Gastroesophageal sphincter (tissue), 4 donors: ENCODE data around the gene SPACDR. TPM values are rescaled to one million over a fixed set of nuclear protein-coding genes. Genes with fewer than 3 reads are reported as not detected.

Source experiments
- ATAC-seq: fragments of 150-250 bp; one replicate; pipeline ENCODE4 v1.9.1; 2016; ENCODE audit warnings: mild to moderate bottlenecking, moderate library complexity
- H3K27ac ChIP-seq, 4 donors: fragments of 200-600 bp; sonication (generic) in 3 of 4; 1 replicate in 3 of 4; 2 replicates in 1 of 4; pipeline ENCODE4 v1.5.1; 2016 to 2019
- H3K27me3 ChIP-seq: fragments of 200-600 bp; sonication (generic); one replicate; pipeline ENCODE4 v1.5.1; 2019
- H3K36me3 ChIP-seq, 2 donors: fragments of 200-600 bp; sonication (generic); one replicate each; pipeline ENCODE4 v1.5.1; 2019; ENCODE audit warnings: control low read depth in 1 of 2
- H3K4me1 ChIP-seq, 3 donors: fragments of 200-600 bp; sonication (generic); 1 replicate in 2 of 3; 2 replicates in 1 of 3; pipeline ENCODE4 v1.5.1; 2016 to 2019; ENCODE audit warnings: control low read depth in 2 of 3
- H3K4me3 ChIP-seq, 2 donors: fragments of 200-600 bp; sonication (generic); one replicate each; pipeline ENCODE4 v1.5.1; 2019; ENCODE audit warnings: mild to moderate bottlenecking in 1 of 2, moderate library complexity in 1 of 2
- H3K9me3 ChIP-seq, 3 donors: fragments of 200-600 bp; sonication (generic); one replicate each; pipeline ENCODE4 v1.5.1; 2017 to 2019; ENCODE audit warnings: control low read depth in 2 of 3
- EP300 ChIP-seq: sonication (generic); formaldehyde crosslinking; IDR thresholded peaks from one replicate; pipeline ENCODE4 v1.6.1; 2017; ENCODE audit warnings: antibody characterized with exemption, mild to moderate bottlenecking
- POLR2A ChIP-seq, 2 donors: fragments of 450-650 bp; IDR thresholded peaks; one replicate each; pipeline ENCODE4 v1.6.1; 2017; ENCODE audit warnings: antibody characterized with exemption in 2 of 2, mild to moderate bottlenecking in 2 of 2, moderate library complexity in 1 of 2
- POLR2AphosphoS5 ChIP-seq: sonication (generic); formaldehyde crosslinking; IDR thresholded peaks from one replicate; pipeline ENCODE4 v1.6.1; 2017; ENCODE audit warnings: antibody characterized with exemption
- WGBS, 2 donors: methylation state at CpG; one replicate each; pipeline ENCODE4 v1.1.5; 2018; ENCODE audit warnings: low coverage in 1 of 2; 5-methylcytosine and 5-hydroxymethylcytosine counted together
- total RNA-seq, 4 donors: library from RNA; depleted of rRNA; stranded (reverse); fragments of >200 nt; gene quantifications; one replicate each; pipeline ENCODE4 v1.1.0, GENCODE V29; 2016
- TF ChIP-seq, protein P1 (sequence below), 4 experiments: fragments of 200-600 bp in 2 of 4; fragments of 450-650 bp in 2 of 4; sonication (generic) in 1 of 4; IDR thresholded peaks; one replicate each; pipeline ENCODE4 v1.5.1; 2017 to 2019; ENCODE audit warnings: antibody characterized with exemption in 4 of 4, mild to moderate bottlenecking in 2 of 4, moderate library complexity in 2 of 4

Gene SPACDR
- total RNA-seq, 4 donors from 2014 or later: 0.67 TPM; not detected in 3

DNA sequence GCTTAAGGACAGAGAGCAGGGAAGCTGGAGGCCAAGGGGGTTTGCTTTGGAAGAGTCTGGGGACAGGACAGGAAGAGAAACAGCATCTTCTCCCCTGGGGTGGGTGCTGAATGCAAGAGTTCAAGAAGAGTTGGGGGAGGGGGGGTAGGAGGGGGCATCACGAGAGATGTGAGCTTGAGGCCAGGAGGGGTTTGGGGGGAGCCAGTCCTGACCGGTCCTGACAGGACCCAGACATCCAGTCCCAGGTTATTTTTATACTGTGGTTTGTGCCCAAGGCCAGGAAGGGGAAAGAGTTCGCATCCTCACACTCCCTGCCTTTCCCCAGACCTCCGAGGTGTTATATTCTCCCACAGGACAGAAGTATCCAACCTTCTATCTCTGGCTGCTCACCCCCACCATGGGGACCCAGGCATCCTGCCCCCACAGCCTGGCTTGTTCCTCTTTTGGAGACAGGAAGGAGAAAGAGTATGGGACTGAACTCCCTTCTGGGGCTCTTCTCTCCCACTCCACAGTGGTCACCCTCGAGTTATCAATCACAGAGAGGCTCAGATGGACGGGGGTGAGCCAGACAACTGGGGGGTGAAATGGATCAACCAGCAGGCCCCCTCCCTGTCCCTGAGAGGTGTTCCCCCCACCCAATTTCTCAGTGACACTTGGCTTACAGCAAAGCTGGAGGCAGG lies 12.2 kb upstream of the SPACDR start:
- ATAC-seq: no peak

DNA sequence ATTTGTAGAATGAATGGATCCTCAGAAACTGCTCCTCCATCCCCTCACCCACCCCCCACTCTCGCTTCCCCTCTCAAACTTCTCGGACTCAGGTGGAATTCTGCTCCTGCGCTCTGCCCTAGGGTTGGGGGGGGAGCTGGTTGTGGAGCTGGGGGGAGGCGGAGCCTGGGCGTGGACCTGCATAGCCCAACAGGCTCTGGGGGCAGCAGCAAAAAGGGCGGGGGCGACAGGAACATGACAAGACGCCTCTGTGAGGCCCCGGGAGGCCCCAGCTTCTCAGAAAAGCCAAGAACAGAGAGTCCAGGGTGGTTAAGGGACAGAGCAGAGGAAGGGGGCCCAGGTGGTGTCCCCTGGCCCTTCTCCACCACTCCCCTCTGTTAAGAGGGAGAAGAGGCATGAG lies 11.5 kb upstream of the SPACDR start:
- peaks cover 0 to 51% of the 10 kb centered on the region in 2 donors for H3K36me3 ChIP-seq
- peak overlapping the region in 1 of 2 donors; percentile 78 for H3K4me3 ChIP-seq
- H3K27ac ChIP-seq: peak overlapping the region in 3 of 4 donors; percentile 90 to 94 (median 94)
- no peaks in the 10 kb centered on the region for H3K9me3 ChIP-seq
- TF ChIP-seq POLR2A (IDR thresholded peaks at IDR 0.05) (no peak), POLR2AphosphoS5 (no peak), EP300 (no peak)
- TF ChIP-seq, protein P1, sequence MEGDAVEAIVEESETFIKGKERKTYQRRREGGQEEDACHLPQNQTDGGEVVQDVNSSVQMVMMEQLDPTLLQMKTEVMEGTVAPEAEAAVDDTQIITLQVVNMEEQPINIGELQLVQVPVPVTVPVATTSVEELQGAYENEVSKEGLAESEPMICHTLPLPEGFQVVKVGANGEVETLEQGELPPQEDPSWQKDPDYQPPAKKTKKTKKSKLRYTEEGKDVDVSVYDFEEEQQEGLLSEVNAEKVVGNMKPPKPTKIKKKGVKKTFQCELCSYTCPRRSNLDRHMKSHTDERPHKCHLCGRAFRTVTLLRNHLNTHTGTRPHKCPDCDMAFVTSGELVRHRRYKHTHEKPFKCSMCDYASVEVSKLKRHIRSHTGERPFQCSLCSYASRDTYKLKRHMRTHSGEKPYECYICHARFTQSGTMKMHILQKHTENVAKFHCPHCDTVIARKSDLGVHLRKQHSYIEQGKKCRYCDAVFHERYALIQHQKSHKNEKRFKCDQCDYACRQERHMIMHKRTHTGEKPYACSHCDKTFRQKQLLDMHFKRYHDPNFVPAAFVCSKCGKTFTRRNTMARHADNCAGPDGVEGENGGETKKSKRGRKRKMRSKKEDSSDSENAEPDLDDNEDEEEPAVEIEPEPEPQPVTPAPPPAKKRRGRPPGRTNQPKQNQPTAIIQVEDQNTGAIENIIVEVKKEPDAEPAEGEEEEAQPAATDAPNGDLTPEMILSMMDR (IDR thresholded peaks at IDR 0.05): no peak
- 7% methylated on average over 3 of the region's 9 CpGs; no CpG with 5 or more reads in 1 of the 2 donors for WGBS, 2 donors
- no peaks in the 10 kb centered on the region for H3K27me3 ChIP-seq
- no peak for ATAC-seq
- peaks cover 0 to 83% (median 53%) of the 10 kb centered on the region in 3 donors for H3K4me1 ChIP-seq

More for the DNA sequence above, 12.2 kb upstream of the SPACDR start:
- no peaks in the 10 kb centered on the region for H3K9me3 ChIP-seq
- WGBS, 2 donors: 4 to 24% methylated on average over 3 to 4 of the region's 6 CpGs
- peak overlapping the region in 1 of 2 donors; percentile 78 for H3K4me3 ChIP-seq
- H3K27me3 ChIP-seq: no peaks in the 10 kb centered on the region
- peaks cover 0 to 79% (median 53%) of the 10 kb centered on the region in 3 donors for H3K4me1 ChIP-seq
- TF ChIP-seq EP300 (no peak), POLR2A (IDR thresholded peaks at IDR 0.05) (no peak), POLR2AphosphoS5 (no peak)
- TF ChIP-seq, protein P1 (IDR thresholded peaks at IDR 0.05): no peak
- peak overlapping the region in 3 of 4 donors; percentile 90 to 94 (median 94) for H3K27ac ChIP-seq
- H3K36me3 ChIP-seq: peaks cover 0 to 44% of the 10 kb centered on the region in 2 donors

DNA sequence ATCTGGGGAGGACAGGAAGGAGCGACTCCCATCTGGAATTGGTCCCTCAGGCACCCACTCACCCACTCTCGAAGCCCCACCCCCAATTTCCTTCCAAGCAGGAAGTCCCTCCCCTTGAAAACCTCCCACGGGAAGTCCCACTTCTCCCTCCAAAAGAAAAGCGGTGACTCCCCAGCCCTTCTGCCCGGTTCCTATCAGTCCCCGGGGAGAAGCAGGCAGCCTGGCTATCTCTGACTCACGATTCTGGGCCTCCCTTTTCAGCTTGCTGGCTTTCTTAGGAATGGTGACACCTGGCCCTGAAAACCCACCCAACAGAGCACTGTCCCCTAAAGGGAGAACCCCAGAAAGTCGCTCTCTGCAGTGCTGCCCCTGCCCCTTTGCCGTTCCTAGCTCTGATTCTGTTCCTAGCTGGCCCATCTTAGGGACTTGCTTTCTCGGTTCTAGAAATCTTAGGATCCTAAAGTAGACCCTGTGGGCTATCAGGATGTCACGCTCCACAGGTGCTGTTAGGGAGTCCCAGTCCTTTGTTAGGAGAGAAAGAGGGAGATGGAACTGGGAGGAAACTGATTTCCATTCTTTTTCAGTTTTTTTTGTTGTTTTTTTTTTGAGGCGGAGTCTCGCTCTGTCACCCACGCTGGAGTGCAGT lies 8.9 kb upstream of the SPACDR start:
- ATAC-seq: no peak
- WGBS, 2 donors: 42 to 62% methylated on average over 8 to 10 of the region's 14 CpGs
- peak overlapping the region in 3 of 4 donors; percentile 64 to 94 (median 68) for H3K27ac ChIP-seq

DNA sequence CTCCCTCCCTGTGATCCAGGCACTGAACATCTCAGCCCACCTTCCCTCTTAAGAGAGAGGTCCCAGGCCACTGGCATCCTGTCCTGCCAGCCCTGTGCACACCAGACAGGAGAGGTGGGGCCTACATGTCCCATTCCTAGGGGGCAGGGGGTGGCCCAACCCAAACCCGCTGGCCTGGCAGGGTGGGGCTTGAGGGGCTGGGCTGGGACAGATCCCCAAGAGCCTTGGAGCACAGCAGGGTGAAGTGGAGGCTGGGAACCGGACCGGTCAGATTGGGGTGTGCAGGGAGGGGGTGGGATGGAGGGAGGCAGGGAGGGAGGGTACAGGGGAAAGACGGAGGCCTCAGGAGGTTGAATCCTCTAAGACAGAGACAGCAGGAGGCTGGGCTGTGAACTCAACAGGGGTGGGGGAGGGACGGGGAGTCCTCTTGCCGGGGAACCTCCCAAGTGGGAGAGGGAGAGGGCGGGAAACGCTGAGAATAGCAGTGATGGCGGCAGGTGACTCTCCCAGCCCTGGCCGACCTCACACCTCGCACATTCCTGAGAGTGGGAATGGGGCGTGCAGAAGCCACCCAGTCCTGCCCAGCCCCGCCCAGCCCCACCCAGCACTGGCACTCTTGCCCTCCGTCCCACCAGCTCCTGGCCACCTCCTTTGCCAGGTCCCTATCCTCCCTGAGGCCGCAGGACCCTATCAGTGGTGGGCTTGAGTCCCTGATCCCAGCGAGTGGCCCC lies 8.2 kb upstream of the SPACDR start:
- TF ChIP-seq, protein P1 (IDR thresholded peaks at IDR 0.05): no peak
- TF ChIP-seq EP300 (no peak), POLR2A (IDR thresholded peaks at IDR 0.05) (no peak), POLR2AphosphoS5 (no peak)
- Histone ChIP-seq H3K9me3 (no peaks in the 10 kb centered on the region), H3K27me3 (no peaks in the 10 kb centered on the region), H3K27ac (peak overlapping the region in 3 of 4 donors; percentile 64 to 94 (median 68)), H3K4me1 (peaks cover 3 to 96% (median 48%) of the 10 kb centered on the region in 3 donors), H3K36me3 (peaks cover 0 to 73% of the 10 kb centered on the region in 2 donors), H3K4me3 (no peak overlapping the region)
- WGBS, 2 donors: 63% methylated on average over 5 of the region's 16 CpGs; no CpG with 5 or more reads in 1 of the 2 donors
- no peak for ATAC-seq

More for the DNA sequence above, 8.9 kb upstream of the SPACDR start:
- no peak for TF ChIP-seq POLR2AphosphoS5
- TF ChIP-seq POLR2A (IDR thresholded peaks at IDR 0.05): no peak
- no peak for TF ChIP-seq EP300
- TF ChIP-seq, protein P1 (IDR thresholded peaks at IDR 0.05): no peak
- H3K9me3 ChIP-seq: no peaks in the 10 kb centered on the region
- H3K4me1 ChIP-seq: peaks cover 3 to 96% (median 53%) of the 10 kb centered on the region in 3 donors
- H3K27me3 ChIP-seq: no peaks in the 10 kb centered on the region
- H3K4me3 ChIP-seq: no peak overlapping the region
- peaks cover 0 to 69% of the 10 kb centered on the region in 2 donors for H3K36me3 ChIP-seq
